Right lobe of liver (tissue), 6 donors: ENCODE results near the gene CNTN5. TPM values are rescaled to one million over a fixed set of nuclear protein-coding genes. Genes with fewer than 3 reads are reported as not detected.

Experiments used
- ATAC-seq, 4 donors: fragments of 200-7000 bp; cut with Tn5 transposase; one replicate each; pipeline ENCODE4 v1.9.1; 2020; ENCODE audit warnings: mild to moderate bottlenecking in 4 of 4, moderate library complexity in 4 of 4
- DNase-seq, 3 donors: peaks; one replicate each; pipeline ENCODE4 v3.0.0-alpha.2; 2020
- H3K27ac ChIP-seq, 3 donors: fragments of 200-600 bp; one replicate each; pipeline ENCODE4 v1.8.0; 2022
- H3K27me3 ChIP-seq, 2 donors: fragments of 200-600 bp; one replicate each; pipeline ENCODE4 v1.8.0; 2022
- H3K36me3 ChIP-seq, 4 donors: fragments of 200-600 bp; sonication (generic) in 1 of 4; one replicate each; pipeline versions ENCODE4 v1.5.1 to v1.8.0; 2017 to 2022; ENCODE audit warnings: control low read depth in 1 of 4
- H3K4me1 ChIP-seq, 4 donors: fragments of 200-600 bp; sonication (generic) in 1 of 4; one replicate each; pipeline versions ENCODE4 v1.5.1 to v1.8.0; 2017 to 2022; ENCODE audit warnings: control low read depth in 1 of 4
- H3K4me3 ChIP-seq, 3 donors: fragments of 200-600 bp; one replicate each; pipeline ENCODE4 v1.8.0; 2022
- H3K9me3 ChIP-seq, 4 donors: fragments of 200-600 bp; sonication (generic) in 1 of 4; one replicate each; pipeline versions ENCODE4 v1.5.1 to v1.8.0; 2017 to 2022; ENCODE audit warnings: control low read depth in 1 of 4
- CTCF ChIP-seq, 4 donors: fragments of 200-600 bp in 3 of 4; fragments of 450-650 bp in 1 of 4; IDR thresholded peaks; one replicate each; pipeline versions ENCODE4 v1.5.1 to v1.8.0; 2016 to 2022; ENCODE audit warnings: antibody characterized with exemption in 4 of 4, mild to moderate bottlenecking in 2 of 4
- POLR2A ChIP-seq: fragments of 450-650 bp; IDR thresholded peaks from one replicate; pipeline ENCODE4 v1.6.1; 2017; ENCODE audit warnings: antibody characterized with exemption, mild to moderate bottlenecking
- WGBS: methylation state at CpG from one replicate; pipeline ENCODE4 v1.1.6; 2018; ENCODE audit warnings: low coverage, low lambda C conversion rate; ENCODE audit not compliant: insufficient coverage; ENCODE audit errors: missing lambda C conversion rate; 5-methylcytosine and 5-hydroxymethylcytosine counted together
- intact Hi-C, 2 donors: fragments of 100-400 bp; cut with DNase I; formaldehyde crosslinking; loops; one replicate each; pipeline versions ENCODE4 v1.11.2 to v1.14.1; 2022
- total RNA-seq, 6 experiments: library from RNA; depleted of rRNA in 2 of 6; stranded (reverse); fragments of >200 nt in 2 of 6; fragmentation: NEBNext Ultra II Directional in 3 of 6; extraction: Animal tissue kit (Norgen Biotek cat#: 25700) in 3 of 6; gene quantifications; one replicate each; pipeline versions ENCODE4 v1.1.0 to v1.2.4, GENCODE V29; 2016 to 2023
- donor health status: DM: no; HTN: yes; CAD: no.
- donor health status: DM: no; HTN: no; CAD: no.
- donor health status: DM: no; HTN: no; CAD: no.
- donor health status: DM: no; HTN: yes; CAD: no.
- donor health status: DM: no; HTN: yes; CAD: no.

Gene CNTN5
- total RNA-seq, 6 experiments from 2014 or later = 0.13 to 0.19 TPM; not detected in 4

- DNase-seq (no peak), ATAC-seq (no peak)
- intact Hi-C loops = no loop called here
- Histone ChIP-seq H3K4me3 (no peak overlapping the region), H3K36me3 (no peaks in the 10 kb centered on the region), H3K27ac (no peak overlapping the region), H3K27me3 (no peaks in the 10 kb centered on the region), H3K9me3 (no peaks in the 10 kb centered on the region), H3K4me1 (no peaks in the 10 kb centered on the region)
- TF ChIP-seq POLR2A (no peak), CTCF (IDR thresholded peaks at IDR 0.05) (no peak)
Observed at GRCh38 chr11:100152766-100153165, 1132.0 kb downstream of the CNTN5 start.

- no peaks in the 10 kb centered on the region for H3K9me3 ChIP-seq
- no peaks in the 10 kb centered on the region for H3K36me3 ChIP-seq
- no peak overlapping the region for H3K4me3 ChIP-seq
- H3K27ac ChIP-seq = no peak overlapping the region
- no peak for TF ChIP-seq POLR2A
- TF ChIP-seq CTCF (IDR thresholded peaks at IDR 0.05) = no peak
- no peak for DNase-seq
- H3K27me3 ChIP-seq = no peaks in the 10 kb centered on the region
- no peaks in the 10 kb centered on the region for H3K4me1 ChIP-seq
- no peak for ATAC-seq
- intact Hi-C loops = no loop called here
Observed at GRCh38 chr11:100163471-100163870, 1142.7 kb downstream of the CNTN5 start.

- Histone ChIP-seq H3K36me3 (no peaks in the 10 kb centered on the region), H3K4me3 (no peak overlapping the region), H3K27ac (no peak overlapping the region), H3K4me1 (no peaks in the 10 kb centered on the region), H3K9me3 (no peaks in the 10 kb centered on the region), H3K27me3 (no peaks in the 10 kb centered on the region)
- no peak for ATAC-seq
- intact Hi-C loops = no loop called here
- TF ChIP-seq POLR2A (no peak), CTCF (IDR thresholded peaks at IDR 0.05) (no peak)
- DNase-seq = no peak
- 12% methylated on average over 3 of the region's 3 CpGs for WGBS
Observed at GRCh38 chr11:100174881-100175280, 1154.1 kb downstream of the CNTN5 start.

- DNase-seq (no peak), ATAC-seq (no peak)
- no peaks in the 10 kb centered on the region for H3K9me3 ChIP-seq
- TF ChIP-seq CTCF (IDR thresholded peaks at IDR 0.05) (no peak), POLR2A (no peak)
- no peaks in the 10 kb centered on the region for H3K27me3 ChIP-seq
- intact Hi-C loops = no loop called here
- no peaks in the 10 kb centered on the region for H3K4me1 ChIP-seq
- no peak overlapping the region for H3K27ac ChIP-seq
- no peak overlapping the region for H3K4me3 ChIP-seq
- H3K36me3 ChIP-seq = no peaks in the 10 kb centered on the region
Observed at GRCh38 chr11:100176456-100176855, 1155.7 kb downstream of the CNTN5 start.

GRCh38 chr11:100177651-100178050 lies 1156.9 kb downstream of the CNTN5 start:
- H3K4me3 ChIP-seq = no peak overlapping the region
- no peak for TF ChIP-seq CTCF (IDR thresholded peaks at IDR 0.05)
- H3K9me3 ChIP-seq = no peaks in the 10 kb centered on the region
- no peaks in the 10 kb centered on the region for H3K4me1 ChIP-seq
- DNase-seq = no peak
- 62% methylated on average over 5 of the region's 5 CpGs for WGBS
- no peak overlapping the region for H3K27ac ChIP-seq
- ATAC-seq = no peak
- intact Hi-C loops = no loop called here
- H3K36me3 ChIP-seq = no peaks in the 10 kb centered on the region
- H3K27me3 ChIP-seq = no peaks in the 10 kb centered on the region
